ENCODE measurements around the gene TBC1D22B.
"Not testable (repeated sequence)": the region's sequence is repeated elsewhere in the genome, so short reads cannot be mapped to it uniquely, and the experiment has no call there.

TBC1D22B gene

DNA sequence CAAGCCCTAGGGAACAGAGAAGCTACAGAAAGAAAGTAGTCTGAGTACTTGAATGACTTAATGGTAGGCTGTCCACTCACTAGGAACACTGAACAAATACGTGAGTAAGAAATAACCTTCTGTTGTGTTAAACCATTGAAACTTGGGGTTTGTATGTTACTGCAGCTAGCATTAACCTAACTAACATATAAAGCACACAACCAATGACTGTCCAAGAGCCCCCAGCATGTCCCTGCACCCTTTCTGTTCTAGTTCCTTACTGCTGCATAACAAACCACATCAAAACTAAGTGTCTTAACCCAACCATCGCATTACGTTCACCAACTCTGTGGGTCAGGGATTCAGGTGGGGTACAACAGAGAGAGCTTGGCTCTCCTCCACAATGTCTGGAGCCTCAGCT lies 85.7 kb downstream of the TBC1D22B start:
- H3K4me1 ChIP-seq (ENCODE audit: control insufficient read depth, insufficient read depth, low read length), result no peaks in the 10 kb centered on the region
- no peak overlapping the region for H3K9ac ChIP-seq (ENCODE audit: low read length)
- H3K9me3 ChIP-seq (ENCODE audit: control insufficient read depth, low read length), result no peaks in the 10 kb centered on the region
- H3K36me3 ChIP-seq (ENCODE audit: control insufficient read depth, insufficient read depth, low read length), result no peaks in the 10 kb centered on the region
- peaks cover 4% of the 10 kb centered on the region for H3K27me3 ChIP-seq (ENCODE audit: control insufficient read depth, insufficient read depth, low read length)
- H3K4me3 ChIP-seq (ENCODE audit: low read length), result no peak overlapping the region

GRCh38 chr6:37344308-37344707 lies 86.7 kb downstream of the TBC1D22B start:
- Histone ChIP-seq H3K9me3 (ENCODE audit: control insufficient read depth, low read length) (no peaks in the 10 kb centered on the region), H3K4me3 (ENCODE audit: low read length) (no peak overlapping the region), H3K4me1 (ENCODE audit: control insufficient read depth, insufficient read depth, low read length) (no peaks in the 10 kb centered on the region), H3K9ac (ENCODE audit: low read length) (no peak overlapping the region), H3K27me3 (ENCODE audit: control insufficient read depth, insufficient read depth, low read length) (peaks cover 4% of the 10 kb centered on the region), H3K36me3 (ENCODE audit: control insufficient read depth, insufficient read depth, low read length) (no peaks in the 10 kb centered on the region)

DNA sequence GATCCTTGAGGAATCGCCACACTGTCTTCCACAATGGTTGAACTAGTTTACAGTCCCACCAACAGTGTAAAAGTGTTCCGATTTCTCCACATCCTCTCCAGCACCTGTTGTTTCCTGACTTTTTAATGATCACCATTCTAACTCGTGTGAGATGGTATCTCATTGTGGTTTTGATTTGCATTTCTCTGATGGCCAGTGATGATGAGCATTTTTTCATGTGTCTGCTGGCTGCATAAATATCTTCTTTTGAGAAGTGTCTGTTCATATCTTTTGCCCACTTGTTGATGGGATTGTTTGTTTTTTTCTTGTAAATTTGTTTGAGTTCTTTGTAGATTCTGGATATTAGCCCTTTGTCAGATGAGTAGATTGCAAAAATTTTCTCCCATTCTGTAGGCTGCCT lies 88.2 kb downstream of the TBC1D22B start:
- not testable (repeated sequence) for H3K9me3 ChIP-seq (ENCODE audit: control insufficient read depth, low read length); H3K4me3 ChIP-seq (ENCODE audit: low read length); H3K4me1 ChIP-seq (ENCODE audit: control insufficient read depth, insufficient read depth, low read length); H3K36me3 ChIP-seq (ENCODE audit: control insufficient read depth, insufficient read depth, low read length); H3K9ac ChIP-seq (ENCODE audit: low read length); H3K27me3 ChIP-seq (ENCODE audit: control insufficient read depth, insufficient read depth, low read length)

GRCh38 chr6:37347177-37347576 lies 89.6 kb downstream of the TBC1D22B start:
- Histone ChIP-seq H3K36me3 (ENCODE audit: control insufficient read depth, insufficient read depth, low read length) (no peaks in the 10 kb centered on the region), H3K9ac (ENCODE audit: low read length) (no peak overlapping the region), H3K4me3 (ENCODE audit: low read length) (no peak overlapping the region), H3K9me3 (ENCODE audit: control insufficient read depth, low read length) (no peaks in the 10 kb centered on the region), H3K27me3 (ENCODE audit: control insufficient read depth, insufficient read depth, low read length) (peaks cover 4% of the 10 kb centered on the region), H3K4me1 (ENCODE audit: control insufficient read depth, insufficient read depth, low read length) (no peaks in the 10 kb centered on the region)

DNA sequence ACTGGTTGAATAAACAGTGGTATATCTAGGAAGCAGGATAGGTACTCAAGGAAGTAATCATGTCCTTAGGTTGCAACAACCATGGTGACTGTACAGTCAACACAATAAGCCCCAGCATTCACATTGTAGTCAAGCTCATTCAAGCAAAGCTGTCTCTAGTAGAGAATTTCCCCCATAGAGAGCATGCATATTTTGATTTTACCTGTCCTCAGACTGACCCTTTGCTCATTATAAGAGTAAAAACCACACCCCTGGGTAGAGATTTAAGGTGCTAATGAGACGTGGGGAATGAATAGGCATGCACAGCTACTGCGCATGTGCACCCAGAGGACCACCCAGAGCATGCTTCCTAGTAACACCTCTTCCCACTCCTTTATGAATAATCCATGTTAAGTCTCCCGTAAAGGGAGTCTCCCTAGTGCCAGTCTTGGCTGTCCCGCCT lies 90.1 kb downstream of the TBC1D22B start:
- Histone ChIP-seq H3K4me1 (ENCODE audit: control insufficient read depth, insufficient read depth, low read length) (no peaks in the 10 kb centered on the region), H3K9me3 (ENCODE audit: control insufficient read depth, low read length) (no peaks in the 10 kb centered on the region), H3K9ac (ENCODE audit: low read length) (no peak overlapping the region), H3K27me3 (ENCODE audit: control insufficient read depth, insufficient read depth, low read length) (peaks cover 4% of the 10 kb centered on the region), H3K36me3 (ENCODE audit: control insufficient read depth, insufficient read depth, low read length) (no peaks in the 10 kb centered on the region), H3K4me3 (ENCODE audit: low read length) (no peak overlapping the region)

DNA sequence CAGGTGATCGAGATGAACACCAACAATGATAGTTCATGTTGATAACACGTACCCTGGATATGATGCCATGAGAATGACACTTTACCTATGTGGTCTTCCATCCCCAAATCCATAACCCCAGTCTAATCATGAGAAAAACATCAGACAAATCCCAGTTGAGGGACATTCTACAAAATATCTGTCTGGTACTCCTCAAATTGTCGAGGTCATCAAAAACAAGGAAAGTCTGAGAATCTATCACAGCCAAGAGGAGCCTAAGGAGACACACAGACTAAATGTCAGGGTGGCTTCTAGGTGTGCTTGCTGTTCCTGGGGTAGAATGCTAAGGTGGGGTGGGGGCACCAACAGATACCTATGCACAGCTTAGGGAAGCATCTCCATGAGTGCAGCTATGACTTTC lies 93.5 kb downstream of the TBC1D22B start:
- Histone ChIP-seq H3K4me3 (ENCODE audit: low read length) (no peak overlapping the region), H3K36me3 (ENCODE audit: control insufficient read depth, insufficient read depth, low read length) (no peaks in the 10 kb centered on the region), H3K9me3 (ENCODE audit: control insufficient read depth, low read length) (no peaks in the 10 kb centered on the region), H3K27me3 (ENCODE audit: control insufficient read depth, insufficient read depth, low read length) (peaks cover 4% of the 10 kb centered on the region), H3K4me1 (ENCODE audit: control insufficient read depth, insufficient read depth, low read length) (peaks cover 6% of the 10 kb centered on the region), H3K9ac (ENCODE audit: low read length) (no peak overlapping the region)

DNA sequence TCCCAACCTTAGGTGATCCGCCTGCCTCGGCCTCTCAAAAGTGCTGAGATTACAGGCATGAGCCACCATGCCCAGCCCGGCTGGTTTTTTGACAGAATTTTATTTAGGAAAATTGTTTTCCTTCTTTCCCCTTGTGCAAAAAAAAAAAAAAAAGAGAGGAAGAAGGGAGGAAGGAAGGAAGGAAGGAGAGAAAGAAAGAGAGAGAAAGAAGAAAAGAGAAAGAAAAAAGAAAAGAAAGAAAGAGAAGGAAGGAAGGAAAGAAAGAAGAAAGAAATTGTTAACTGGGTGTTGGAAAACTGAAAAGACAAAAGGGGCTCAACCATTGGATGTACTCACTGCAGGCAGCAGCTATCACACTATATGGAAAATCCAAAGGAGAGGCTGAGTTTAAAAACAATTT lies 94.8 kb downstream of the TBC1D22B start:
- H3K27me3 ChIP-seq (ENCODE audit: control insufficient read depth, insufficient read depth, low read length), result peaks cover 4% of the 10 kb centered on the region
- H3K9me3 ChIP-seq (ENCODE audit: control insufficient read depth, low read length), result no peaks in the 10 kb centered on the region
- H3K4me1 ChIP-seq (ENCODE audit: control insufficient read depth, insufficient read depth, low read length), result peaks cover 6% of the 10 kb centered on the region
- no peak overlapping the region for H3K4me3 ChIP-seq (ENCODE audit: low read length)
- H3K9ac ChIP-seq (ENCODE audit: low read length), result no peak overlapping the region
- no peaks in the 10 kb centered on the region for H3K36me3 ChIP-seq (ENCODE audit: control insufficient read depth, insufficient read depth, low read length)

DNA sequence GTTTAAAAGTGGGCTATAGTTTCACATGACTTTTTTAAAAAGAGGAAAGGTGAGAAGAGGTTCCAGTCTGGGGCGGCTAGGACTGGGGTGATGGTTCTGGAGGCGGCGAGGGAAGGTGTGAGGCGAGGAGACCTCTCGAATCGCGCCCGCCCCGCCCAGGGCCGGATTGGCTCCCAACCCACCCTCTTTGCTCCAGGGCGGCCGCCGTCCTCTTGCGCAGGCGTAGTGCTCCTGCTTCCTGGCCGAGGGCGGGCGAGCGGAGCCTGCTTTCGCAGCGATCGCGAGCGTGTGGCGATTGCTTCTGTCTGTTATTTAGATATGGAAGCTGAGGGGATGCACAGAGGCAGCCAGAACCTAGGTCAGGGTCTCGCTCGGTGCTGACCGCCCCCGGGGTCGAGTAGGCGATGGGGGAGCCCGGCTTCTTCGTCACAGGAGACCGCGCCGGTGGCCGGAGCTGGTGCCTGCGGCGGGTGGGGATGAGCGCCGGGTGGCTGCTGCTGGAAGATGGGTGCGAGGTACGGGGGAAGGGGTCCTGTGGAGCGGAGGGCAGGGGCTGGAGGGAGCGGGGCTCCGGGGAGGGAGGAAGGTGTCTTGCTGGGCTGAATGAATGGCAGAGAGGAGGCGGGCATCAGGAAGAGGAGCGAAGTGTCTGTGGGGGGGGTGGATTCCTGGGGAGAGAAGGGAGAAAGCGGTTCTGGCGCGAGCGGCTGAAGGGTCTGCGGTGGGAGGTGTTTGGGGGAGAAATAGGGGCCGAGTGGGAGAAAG lies 96.4 kb downstream of the TBC1D22B start, which contains the start of gene RNF8:
Gene RNF8, plus strand, starts transcription at position 223 of the 765 bp plus-strand sequence. Its CDS starts 182 bp downstream, at position 405.
- peak within 1 kb of the TSS; percentile 68 for H3K4me3 ChIP-seq (ENCODE audit: low read length)
- no peaks in the 10 kb centered on the region for H3K9me3 ChIP-seq (ENCODE audit: control insufficient read depth, low read length)
- H3K27me3 ChIP-seq (ENCODE audit: control insufficient read depth, insufficient read depth, low read length), result no peaks in the 10 kb centered on the region
- H3K9ac ChIP-seq (ENCODE audit: low read length), result peak within 1 kb of the TSS; percentile 86
- H3K4me1 ChIP-seq (ENCODE audit: control insufficient read depth, insufficient read depth, low read length), result peaks cover 6% of the 10 kb centered on the region
- no peaks in the 10 kb centered on the region for H3K36me3 ChIP-seq (ENCODE audit: control insufficient read depth, insufficient read depth, low read length)

DNA sequence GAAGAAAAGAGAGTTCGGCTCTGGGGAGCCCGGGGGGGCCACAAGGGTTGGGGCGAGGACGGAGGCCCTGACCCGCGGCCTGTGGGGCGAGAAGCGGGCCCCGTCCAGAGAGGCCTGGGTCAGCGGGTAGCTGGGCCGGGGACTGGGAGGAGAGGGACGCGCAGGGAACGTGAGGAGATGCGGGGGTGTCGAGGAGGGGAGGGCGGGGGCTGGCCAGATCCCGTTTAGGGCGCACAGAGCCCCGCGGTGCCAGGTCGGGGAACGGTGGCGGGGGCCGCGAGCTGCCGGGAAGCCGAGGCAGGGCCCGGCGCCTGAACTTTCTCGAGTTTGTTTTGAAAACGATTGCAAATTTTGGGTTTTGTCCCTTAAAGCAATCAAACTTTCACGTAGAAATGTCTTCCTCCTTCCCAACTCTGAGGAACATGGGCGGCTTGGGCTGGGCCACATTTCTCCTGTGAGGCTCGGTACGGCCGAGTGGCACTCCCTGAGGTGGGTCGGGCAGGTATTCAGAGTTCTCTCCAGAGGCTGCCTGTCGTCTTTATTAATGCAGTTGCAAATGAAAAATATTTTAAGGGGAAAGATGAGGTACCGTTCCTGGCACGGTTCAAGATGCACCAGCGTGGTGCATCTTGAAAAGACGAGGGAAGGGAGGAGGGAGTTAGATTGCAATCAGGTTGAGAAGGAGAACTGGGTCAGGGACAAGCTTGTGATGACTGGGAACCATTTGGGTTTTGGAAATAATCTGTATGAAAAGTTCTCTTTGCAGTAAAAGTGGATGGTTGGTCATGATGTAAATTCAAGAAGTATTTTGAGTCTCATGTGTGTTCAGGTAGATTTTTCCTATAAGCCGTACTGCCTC lies 97.2 kb downstream of the TBC1D22B start:
- H3K4me1 ChIP-seq (ENCODE audit: control insufficient read depth, insufficient read depth, low read length), result peaks cover 6% of the 10 kb centered on the region
- H3K4me3 ChIP-seq (ENCODE audit: low read length), result peak overlapping the region; percentile 68
- no peaks in the 10 kb centered on the region for H3K27me3 ChIP-seq (ENCODE audit: control insufficient read depth, insufficient read depth, low read length)
- H3K9me3 ChIP-seq (ENCODE audit: control insufficient read depth, low read length), result no peaks in the 10 kb centered on the region
- H3K9ac ChIP-seq (ENCODE audit: low read length), result peak overlapping the region; percentile 86
- H3K36me3 ChIP-seq (ENCODE audit: control insufficient read depth, insufficient read depth, low read length), result no peaks in the 10 kb centered on the region

- peaks cover 6% of the 10 kb centered on the region for H3K4me1 ChIP-seq (ENCODE audit: control insufficient read depth, insufficient read depth, low read length)
- H3K36me3 ChIP-seq (ENCODE audit: control insufficient read depth, insufficient read depth, low read length), result no peaks in the 10 kb centered on the region
- no peaks in the 10 kb centered on the region for H3K9me3 ChIP-seq (ENCODE audit: control insufficient read depth, low read length)
- H3K4me3 ChIP-seq (ENCODE audit: low read length), result no peak overlapping the region
- H3K27me3 ChIP-seq (ENCODE audit: control insufficient read depth, insufficient read depth, low read length), result no peaks in the 10 kb centered on the region
- H3K9ac ChIP-seq (ENCODE audit: low read length), result no peak overlapping the region
Observed at GRCh38 chr6:37357288-37357687, 99.7 kb downstream of the TBC1D22B start.

DNA sequence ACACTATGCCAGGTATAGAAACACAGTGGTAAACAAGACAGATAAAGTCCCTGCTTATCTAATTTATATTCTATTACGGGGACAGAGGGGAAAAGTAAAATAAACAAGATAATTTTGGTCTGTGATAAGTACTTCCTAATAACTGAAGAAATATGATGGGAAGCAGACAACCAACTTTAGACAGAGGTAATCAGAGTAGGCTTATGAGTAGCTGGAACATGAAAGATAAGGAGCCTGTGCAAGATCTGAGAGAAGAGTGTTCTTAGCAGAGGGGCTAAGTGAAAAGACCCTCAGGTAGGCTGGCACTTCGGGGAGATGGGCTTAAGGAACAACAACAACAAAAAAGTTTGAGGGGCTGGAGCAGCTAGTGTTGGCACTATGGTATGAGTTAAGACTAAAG lies 100.3 kb downstream of the TBC1D22B start:
- Histone ChIP-seq H3K36me3 (ENCODE audit: control insufficient read depth, insufficient read depth, low read length) (no peaks in the 10 kb centered on the region), H3K4me3 (ENCODE audit: low read length) (no peak overlapping the region), H3K27me3 (ENCODE audit: control insufficient read depth, insufficient read depth, low read length) (no peaks in the 10 kb centered on the region), H3K4me1 (ENCODE audit: control insufficient read depth, insufficient read depth, low read length) (peaks cover 6% of the 10 kb centered on the region), H3K9ac (ENCODE audit: low read length) (no peak overlapping the region), H3K9me3 (ENCODE audit: control insufficient read depth, low read length) (no peaks in the 10 kb centered on the region)

DNA sequence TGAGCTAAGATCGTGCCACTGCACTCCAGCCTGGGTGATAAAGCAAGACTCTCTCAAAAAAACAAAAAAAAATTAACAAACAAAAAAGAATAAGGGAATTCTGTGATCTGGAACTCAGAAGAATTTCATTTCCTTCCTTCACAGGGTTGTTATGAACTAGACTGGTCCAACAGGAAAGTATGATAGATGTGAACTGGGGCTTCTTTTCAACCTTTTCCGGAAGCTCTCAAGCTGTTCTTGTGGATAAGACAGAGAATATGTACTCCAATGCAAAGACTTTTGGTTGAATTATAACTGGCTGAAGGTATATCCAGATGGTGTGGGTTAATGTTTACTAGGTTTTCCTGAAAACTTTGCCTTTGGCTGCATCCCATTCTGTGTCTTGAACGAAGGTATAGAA lies 101.5 kb downstream of the TBC1D22B start:
- Histone ChIP-seq H3K9ac (ENCODE audit: low read length) (no peak overlapping the region), H3K27me3 (ENCODE audit: control insufficient read depth, insufficient read depth, low read length) (no peaks in the 10 kb centered on the region)

More for the DNA sequence above, 101.5 kb downstream of the TBC1D22B start:
- Histone ChIP-seq H3K4me1 (ENCODE audit: control insufficient read depth, insufficient read depth, low read length) (peaks cover 6% of the 10 kb centered on the region), H3K36me3 (ENCODE audit: control insufficient read depth, insufficient read depth, low read length) (no peaks in the 10 kb centered on the region), H3K4me3 (ENCODE audit: low read length) (no peak overlapping the region), H3K9me3 (ENCODE audit: control insufficient read depth, low read length) (no peaks in the 10 kb centered on the region)

Data from mucosa of stomach (tissue), 1 donor.